ENCODE data around the gene MEIKIN.
"Not testable (repeated sequence)": the region's sequence is repeated elsewhere in the genome, so short reads cannot be mapped to it uniquely, and the experiment has no call there.

The MEIKIN gene

DNA sequence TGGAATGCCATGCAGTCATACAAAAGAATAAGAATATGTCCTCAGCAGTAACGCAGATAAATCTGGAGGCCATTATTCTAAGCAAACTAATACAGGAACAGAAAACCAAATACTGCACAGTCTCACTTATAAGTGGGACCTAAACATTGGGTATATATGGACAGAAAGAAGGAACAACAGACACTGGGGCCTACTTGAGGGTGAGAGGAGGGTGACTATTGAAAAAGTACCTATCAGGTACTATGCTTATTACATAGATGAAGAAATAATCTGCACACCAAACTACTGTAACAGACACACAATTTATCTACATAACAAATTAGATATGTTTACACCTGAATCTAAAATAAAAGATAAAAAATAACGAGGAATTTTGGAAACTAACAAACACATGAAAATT, 38.8 kb downstream of the MEIKIN start:
- Histone ChIP-seq H3K4me2 (no peak overlapping the region), H3K4me3 (IDR thresholded peaks at IDR 0.05; ENCODE audit: insufficient read depth, low read depth, low read length) (no peak overlapping the region), H3K79me2 (ENCODE audit: insufficient read depth, low read depth) (no peaks in the 10 kb centered on the region), H3K27ac (no peak overlapping the region), H3K36me3 (ENCODE audit: insufficient read depth) (no peaks in the 10 kb centered on the region), H2AFZ (ENCODE audit: low read depth) (no peak overlapping the region), H3K27me3 (ENCODE audit: insufficient read depth, low read depth) (no peaks in the 10 kb centered on the region), H3K4me1 (ENCODE audit: low read depth, poor library complexity, severe bottlenecking) (no peaks in the 10 kb centered on the region), H4K20me1 (ENCODE audit: insufficient read depth) (no peaks in the 10 kb centered on the region), H3K9ac (no peak overlapping the region)
- TF ChIP-seq, protein P1, sequence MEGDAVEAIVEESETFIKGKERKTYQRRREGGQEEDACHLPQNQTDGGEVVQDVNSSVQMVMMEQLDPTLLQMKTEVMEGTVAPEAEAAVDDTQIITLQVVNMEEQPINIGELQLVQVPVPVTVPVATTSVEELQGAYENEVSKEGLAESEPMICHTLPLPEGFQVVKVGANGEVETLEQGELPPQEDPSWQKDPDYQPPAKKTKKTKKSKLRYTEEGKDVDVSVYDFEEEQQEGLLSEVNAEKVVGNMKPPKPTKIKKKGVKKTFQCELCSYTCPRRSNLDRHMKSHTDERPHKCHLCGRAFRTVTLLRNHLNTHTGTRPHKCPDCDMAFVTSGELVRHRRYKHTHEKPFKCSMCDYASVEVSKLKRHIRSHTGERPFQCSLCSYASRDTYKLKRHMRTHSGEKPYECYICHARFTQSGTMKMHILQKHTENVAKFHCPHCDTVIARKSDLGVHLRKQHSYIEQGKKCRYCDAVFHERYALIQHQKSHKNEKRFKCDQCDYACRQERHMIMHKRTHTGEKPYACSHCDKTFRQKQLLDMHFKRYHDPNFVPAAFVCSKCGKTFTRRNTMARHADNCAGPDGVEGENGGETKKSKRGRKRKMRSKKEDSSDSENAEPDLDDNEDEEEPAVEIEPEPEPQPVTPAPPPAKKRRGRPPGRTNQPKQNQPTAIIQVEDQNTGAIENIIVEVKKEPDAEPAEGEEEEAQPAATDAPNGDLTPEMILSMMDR (conservative IDR thresholded peaks at IDR 0.05; ENCODE audit: low read depth, low read length): no peak

DNA sequence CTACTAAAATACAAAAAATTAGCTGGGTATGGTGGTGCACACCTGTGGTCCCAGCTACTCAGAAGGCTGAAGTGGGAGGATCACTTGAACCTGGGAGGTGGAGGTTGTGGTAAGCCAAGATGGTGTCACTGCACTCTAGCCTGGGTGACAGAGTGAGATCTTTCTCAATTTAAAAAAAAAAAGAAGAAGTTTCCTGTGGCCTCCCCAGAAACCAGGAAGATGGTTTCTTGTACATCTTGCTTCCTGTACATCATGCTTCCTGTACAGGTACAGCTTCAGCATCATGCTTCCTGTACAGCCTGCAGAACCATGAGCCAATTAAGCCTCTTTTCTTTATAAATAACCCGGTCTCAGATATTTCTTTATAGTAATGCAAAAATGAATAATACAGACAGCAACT, 43.2 kb downstream of the MEIKIN start:
- H2AFZ ChIP-seq (ENCODE audit: low read depth): not testable (repeated sequence)

DNA sequence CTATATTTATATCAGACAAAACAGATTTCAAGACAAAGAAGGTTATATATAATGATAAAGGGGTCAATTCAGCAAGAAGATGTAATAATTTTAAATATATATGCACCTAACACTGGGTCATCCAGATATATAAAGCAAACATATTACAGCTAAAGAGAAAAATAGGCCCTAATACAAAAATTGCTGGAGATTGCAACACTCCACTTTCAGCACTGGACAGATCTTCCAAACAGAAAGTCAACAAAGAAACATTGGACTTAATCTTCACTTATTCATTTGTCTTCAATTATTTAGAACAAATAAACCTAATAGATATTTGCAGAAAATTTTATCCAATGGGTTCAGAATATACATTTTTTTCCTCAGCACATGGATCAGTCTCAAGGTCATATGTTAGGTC, 45.8 kb downstream of the MEIKIN start:
- H3K79me2 ChIP-seq (ENCODE audit: insufficient read depth, low read depth): no peaks in the 10 kb centered on the region
- H3K4me3 ChIP-seq (IDR thresholded peaks at IDR 0.05; ENCODE audit: insufficient read depth, low read depth, low read length): no peak overlapping the region
- H3K27me3 ChIP-seq (ENCODE audit: insufficient read depth, low read depth): no peaks in the 10 kb centered on the region
- no peak overlapping the region for H3K4me2 ChIP-seq
- no peaks in the 10 kb centered on the region for H3K36me3 ChIP-seq (ENCODE audit: insufficient read depth)
- no peak overlapping the region for H2AFZ ChIP-seq (ENCODE audit: low read depth)
- H3K9ac ChIP-seq: no peak overlapping the region
- TF ChIP-seq, protein P1 (conservative IDR thresholded peaks at IDR 0.05; ENCODE audit: low read depth, low read length): no peak
- no peak overlapping the region for H3K27ac ChIP-seq
- H4K20me1 ChIP-seq (ENCODE audit: insufficient read depth): no peaks in the 10 kb centered on the region
- H3K4me1 ChIP-seq (ENCODE audit: low read depth, poor library complexity, severe bottlenecking): no peaks in the 10 kb centered on the region

More for the DNA sequence above, 43.2 kb downstream of the MEIKIN start:
- not testable (repeated sequence) for H4K20me1 ChIP-seq (ENCODE audit: insufficient read depth); H3K4me1 ChIP-seq (ENCODE audit: low read depth, poor library complexity, severe bottlenecking); H3K9ac ChIP-seq; H3K4me3 ChIP-seq (IDR thresholded peaks at IDR 0.05; ENCODE audit: insufficient read depth, low read depth, low read length); H3K36me3 ChIP-seq (ENCODE audit: insufficient read depth); H3K4me2 ChIP-seq; H3K27ac ChIP-seq; H3K27me3 ChIP-seq (ENCODE audit: insufficient read depth, low read depth); H3K79me2 ChIP-seq (ENCODE audit: insufficient read depth, low read depth)

DNA sequence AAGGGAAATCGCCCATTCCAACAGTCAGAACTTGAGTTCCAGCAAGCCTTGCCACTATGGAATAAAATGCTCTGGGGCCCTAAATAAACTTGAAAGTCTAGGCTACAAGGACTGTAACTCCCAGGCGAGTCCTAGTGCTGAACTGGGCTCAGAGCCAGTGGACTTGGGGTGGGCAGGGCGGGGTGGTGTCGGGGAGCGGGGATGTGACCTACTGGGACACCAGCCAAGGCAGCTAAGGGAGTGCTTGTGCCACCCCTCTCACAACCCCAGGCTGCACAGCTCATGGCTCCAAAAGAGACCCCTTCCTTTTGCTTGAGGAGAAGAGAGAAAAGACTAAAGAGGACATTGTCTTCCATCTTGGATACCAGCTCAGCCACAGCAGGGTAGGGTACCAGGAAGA, 61.5 kb downstream of the MEIKIN start:
- Histone ChIP-seq H3K9ac (no peak overlapping the region), H3K4me2 (no peak overlapping the region), H3K4me3 (IDR thresholded peaks at IDR 0.05; ENCODE audit: insufficient read depth, low read depth, low read length) (no peak overlapping the region), H2AFZ (ENCODE audit: low read depth) (no peak overlapping the region), H3K27me3 (ENCODE audit: insufficient read depth, low read depth) (no peaks in the 10 kb centered on the region), H3K79me2 (ENCODE audit: insufficient read depth, low read depth) (no peaks in the 10 kb centered on the region), H3K27ac (no peak overlapping the region), H3K36me3 (ENCODE audit: insufficient read depth) (no peaks in the 10 kb centered on the region), H4K20me1 (ENCODE audit: insufficient read depth) (no peaks in the 10 kb centered on the region), H3K4me1 (ENCODE audit: low read depth, poor library complexity, severe bottlenecking) (no peaks in the 10 kb centered on the region)
- TF ChIP-seq, protein P1 (conservative IDR thresholded peaks at IDR 0.05; ENCODE audit: low read depth, low read length): no peak

DNA sequence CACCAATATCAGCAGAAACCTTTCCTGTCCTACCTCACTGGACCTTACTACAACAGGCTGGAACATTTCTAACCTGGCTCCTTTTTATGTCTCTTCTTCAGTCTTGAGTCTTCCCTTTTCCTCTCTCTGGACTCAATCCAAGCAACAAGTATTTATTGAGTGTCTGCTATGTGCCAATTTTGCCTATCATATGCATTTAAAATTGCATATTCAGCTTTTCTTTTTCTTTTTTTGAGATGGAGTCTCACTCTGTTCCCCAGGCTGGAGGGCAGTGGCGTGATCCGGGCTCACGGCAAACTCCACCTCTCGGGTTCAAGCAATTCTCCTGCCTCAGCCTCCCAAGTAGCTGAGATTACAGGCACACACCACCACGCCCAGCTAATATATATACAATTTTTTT, 65.8 kb downstream of the MEIKIN start:
- H3K4me1 ChIP-seq (ENCODE audit: low read depth, poor library complexity, severe bottlenecking): no peaks in the 10 kb centered on the region
- no peak overlapping the region for H3K9ac ChIP-seq
- TF ChIP-seq, protein P1 (conservative IDR thresholded peaks at IDR 0.05; ENCODE audit: low read depth, low read length): no peak
- H3K36me3 ChIP-seq (ENCODE audit: insufficient read depth): no peaks in the 10 kb centered on the region
- no peak overlapping the region for H3K4me3 ChIP-seq (IDR thresholded peaks at IDR 0.05; ENCODE audit: insufficient read depth, low read depth, low read length)
- H3K4me2 ChIP-seq: no peak overlapping the region
- no peaks in the 10 kb centered on the region for H4K20me1 ChIP-seq (ENCODE audit: insufficient read depth)
- no peaks in the 10 kb centered on the region for H3K27me3 ChIP-seq (ENCODE audit: insufficient read depth, low read depth)
- H2AFZ ChIP-seq (ENCODE audit: low read depth): no peak overlapping the region
- H3K79me2 ChIP-seq (ENCODE audit: insufficient read depth, low read depth): no peaks in the 10 kb centered on the region
- no peak overlapping the region for H3K27ac ChIP-seq
